NCI-H345 treated with DMSO at 0.1 percent for 48 hours (cell line): ENCODE results near the gene TRIM71.
"Not testable (repeated sequence)": the region's sequence is repeated elsewhere in the genome, so short reads cannot be mapped to it uniquely, and the experiment has no call there.

Source experiments
- DNase-seq: peaks from one replicate; lab custom pipeline; 2025; ENCODE audit not compliant: unreplicated experiment; lab: John Stamatoyannopoulos, UW

The TRIM71 gene

DNA sequence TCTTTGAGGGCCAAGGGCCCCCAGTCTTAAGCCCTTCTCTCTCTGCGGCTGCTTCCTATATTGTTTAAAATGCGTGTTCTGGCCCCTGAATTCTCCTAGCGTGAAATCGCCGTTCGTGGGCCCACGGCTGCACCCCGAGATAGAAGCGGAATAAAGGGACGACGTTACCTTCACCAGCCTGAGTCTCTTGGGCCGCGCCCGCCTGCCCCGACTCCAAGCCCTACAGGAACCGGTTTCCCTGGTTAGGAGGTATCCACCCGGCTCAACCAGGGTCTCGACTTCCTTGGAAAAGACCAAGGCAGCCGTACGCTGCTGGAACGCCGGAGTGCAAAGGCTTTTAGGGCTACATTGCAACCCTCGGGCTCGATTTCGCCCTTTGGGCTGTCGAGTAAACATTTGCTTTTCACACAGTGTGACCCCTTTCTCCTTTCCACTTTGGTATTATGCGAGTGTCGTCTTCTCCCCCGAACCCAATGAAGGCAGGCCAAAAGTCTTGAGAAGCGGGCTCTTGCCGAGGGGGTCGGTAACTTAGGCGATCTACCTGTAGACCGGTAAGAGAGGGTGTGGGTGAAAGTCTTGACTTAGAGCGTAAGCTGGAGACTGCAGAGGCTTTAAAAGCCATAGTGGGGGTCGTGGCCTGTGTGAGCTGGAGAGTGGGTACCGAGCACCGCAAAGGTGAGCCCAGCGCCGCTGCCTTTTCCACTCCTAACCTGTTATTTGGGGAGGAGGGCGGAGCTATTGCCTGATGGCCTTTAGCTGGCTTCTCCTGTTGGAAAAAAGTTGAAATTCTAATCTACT, 2.0 kb downstream of the TRIM71 start:
- DNase-seq: no peak

DNA sequence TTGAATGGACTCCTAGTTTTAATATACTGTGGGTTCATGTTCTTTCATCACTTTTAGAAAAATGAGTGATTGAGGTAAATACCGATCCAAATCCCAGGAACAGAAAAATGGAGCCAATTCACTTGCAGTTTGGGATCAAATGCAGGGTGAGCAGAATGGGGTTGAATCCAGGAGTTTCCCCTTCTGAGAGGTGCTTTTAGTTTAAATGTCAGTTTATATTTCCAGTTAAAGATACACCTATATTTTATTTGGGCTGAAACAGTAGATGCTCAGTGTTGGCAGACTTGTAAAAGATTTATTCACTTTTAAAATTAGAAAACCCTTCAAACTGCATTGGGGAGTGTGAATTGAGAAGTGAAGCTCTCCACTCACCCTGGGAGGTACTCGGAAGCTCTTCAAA, 2.6 kb downstream of the TRIM71 start:
- no peak for DNase-seq

DNA sequence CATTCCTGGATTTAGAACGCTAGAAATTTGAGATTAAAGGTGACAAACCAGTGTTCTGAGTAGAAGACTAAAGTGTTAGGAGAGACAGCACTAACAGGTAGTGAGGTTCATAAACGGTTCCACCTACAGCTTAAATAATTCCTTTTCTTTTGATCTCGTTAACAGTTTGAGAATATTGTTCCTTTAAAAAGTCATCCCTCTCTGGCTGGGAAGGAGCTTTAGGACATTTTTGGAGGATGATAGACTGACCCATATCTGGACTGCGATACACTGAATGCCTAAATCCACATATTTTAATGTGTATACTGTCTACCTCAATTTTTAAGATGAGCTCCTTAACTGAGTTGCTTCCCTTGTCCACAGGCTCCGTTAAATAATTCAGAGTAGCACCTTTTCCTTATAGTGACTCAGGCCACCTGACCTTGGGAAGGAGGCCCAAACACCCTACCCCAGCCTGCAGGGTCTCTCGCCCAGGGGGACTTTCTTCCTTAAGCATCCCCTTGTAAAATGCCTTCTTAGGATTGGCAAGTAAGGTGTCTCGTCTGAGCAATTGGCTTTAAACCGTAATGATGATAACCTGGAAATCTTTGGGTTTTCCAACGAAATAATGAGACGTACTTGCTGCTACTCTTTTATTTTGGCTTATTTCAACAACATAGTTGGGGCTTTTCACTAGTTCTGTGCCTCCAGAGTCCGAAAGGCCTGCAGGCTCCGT, 3.3 kb downstream of the TRIM71 start:
- DNase-seq: no peak

DNA sequence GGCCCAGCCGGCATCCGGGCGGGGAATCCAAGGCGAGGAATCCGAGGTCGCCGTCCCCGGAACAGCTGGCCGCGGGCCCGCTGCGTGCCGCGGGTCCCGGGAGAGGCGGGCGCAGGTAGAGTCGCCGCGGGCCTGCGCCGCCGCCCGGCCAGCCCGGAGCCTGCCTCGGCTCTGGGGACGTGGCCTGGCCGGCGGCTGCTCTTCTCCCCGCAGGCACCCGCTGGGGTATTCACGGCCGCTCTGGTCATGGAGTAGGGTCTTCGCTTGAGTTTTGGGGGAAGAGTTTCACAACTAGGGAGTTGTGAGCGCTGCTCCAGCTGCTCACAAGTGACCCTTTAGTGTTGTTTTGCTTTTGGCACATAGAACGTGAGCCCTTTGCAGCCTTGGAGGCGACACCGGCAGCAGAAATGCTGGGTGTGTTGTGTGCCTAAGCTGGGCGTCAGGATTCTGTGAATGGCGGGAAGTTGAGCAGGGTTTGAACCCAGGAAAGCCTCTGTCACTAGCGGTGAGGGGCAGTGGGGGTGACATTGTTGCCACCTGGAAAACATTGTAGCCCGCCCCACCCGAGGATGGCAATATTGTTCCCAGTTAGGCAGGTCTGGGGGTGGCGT, 4.0 kb downstream of the TRIM71 start:
- DNase-seq: no peak

DNA sequence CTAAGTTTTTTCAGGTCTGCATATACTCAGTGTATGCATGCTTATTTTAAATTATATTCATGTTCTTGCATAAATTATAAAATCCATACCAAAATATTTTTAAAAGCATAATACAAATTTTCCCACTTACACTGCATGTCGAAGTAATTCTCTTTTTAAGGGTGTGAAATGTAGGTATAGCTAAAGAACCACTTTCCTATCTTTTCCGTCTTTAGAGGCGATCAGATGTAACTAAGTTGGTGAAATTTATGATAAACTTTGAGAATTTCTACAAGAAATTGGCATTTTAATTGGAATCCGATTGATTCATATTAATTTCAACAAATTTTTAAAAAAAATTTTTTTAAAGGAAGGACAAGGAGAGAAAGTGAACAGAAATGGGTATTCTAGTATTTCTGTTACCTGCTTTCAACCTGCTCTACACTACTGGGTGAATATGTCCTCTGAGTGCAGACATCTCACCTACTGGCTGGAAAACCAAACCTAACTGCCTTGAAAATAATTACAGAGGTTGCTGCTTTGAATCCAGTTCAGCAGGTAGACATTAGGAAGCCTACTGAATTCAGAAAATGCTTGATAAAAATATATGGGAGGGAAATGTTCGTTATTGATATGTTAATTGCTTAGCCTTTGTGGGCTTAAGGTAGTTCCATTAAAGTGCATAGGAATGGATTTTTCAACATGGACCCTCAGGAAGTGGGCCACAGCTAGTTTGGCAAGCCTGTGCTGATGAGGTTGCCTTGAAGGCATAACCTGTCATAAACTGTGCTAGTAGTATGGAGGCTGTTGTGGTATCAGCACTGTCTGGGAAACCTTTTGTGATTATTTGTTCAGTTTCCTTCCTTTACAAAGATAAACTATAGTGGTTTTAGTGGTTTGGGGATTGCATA, 5.1 kb downstream of the TRIM71 start:
- no peak for DNase-seq

DNA sequence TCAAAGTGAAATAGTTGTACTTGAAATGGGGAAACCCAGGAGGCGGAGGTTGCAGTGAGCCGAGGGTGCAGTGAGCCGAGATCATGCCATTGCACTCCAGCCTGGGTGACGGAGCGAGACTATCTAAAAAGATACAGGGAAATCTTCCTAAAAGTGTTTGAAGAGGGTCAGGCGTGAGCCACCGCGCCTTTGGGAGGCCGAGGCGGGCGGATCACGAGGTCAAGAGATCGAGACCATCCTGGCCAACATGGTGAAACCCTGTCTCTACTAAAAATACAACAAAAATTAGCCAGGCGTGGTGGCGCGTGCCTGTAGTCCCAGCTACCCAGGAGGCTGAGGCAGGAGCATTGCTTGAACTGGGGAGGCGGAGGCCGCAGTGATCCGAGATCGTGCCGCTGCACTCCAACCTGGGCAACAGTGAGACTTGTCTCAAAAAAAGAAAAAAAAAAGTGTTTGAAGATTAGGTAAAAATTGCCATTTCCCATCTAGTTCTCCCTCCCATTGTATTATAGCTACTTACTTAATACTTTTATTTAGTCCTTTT, 5.9 kb downstream of the TRIM71 start:
- DNase-seq: not testable (repeated sequence)

DNA sequence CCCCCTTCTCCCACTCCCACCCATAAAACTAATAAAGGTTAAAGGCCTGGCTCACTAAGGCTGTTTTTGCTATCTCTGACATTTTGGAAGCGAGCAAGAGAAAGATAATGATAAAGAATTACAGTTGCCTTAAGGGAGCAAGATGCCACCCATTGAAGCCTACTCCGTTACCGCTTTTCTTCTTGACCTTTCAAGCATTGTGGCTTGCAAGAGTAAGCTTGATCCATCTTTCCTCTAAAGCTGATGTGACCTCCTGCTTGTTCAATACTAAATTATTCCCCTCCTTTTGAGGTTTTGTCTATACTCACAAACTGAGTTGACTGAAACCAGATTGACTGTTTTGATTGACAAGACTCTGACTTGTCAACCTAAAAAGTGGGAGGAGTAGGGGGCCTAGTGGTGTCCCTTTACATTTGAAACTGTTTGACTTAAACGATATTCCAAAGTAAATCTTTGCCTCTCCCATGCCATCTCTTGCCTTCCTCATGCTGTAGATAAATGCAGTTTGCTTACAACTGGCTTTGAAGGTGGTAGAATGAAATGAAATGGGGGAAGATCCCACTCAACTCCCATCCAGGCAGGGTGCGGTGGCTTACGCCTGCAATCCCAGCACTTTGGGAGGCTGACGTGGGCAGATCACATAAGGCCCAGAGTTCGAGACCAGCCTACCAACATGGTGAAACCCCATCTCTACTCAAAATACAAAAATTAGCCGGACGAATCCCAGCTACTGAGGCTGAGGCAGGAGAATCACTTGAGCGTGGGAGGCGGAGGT, 8.0 kb downstream of the TRIM71 start:
- no peak for DNase-seq

DNA sequence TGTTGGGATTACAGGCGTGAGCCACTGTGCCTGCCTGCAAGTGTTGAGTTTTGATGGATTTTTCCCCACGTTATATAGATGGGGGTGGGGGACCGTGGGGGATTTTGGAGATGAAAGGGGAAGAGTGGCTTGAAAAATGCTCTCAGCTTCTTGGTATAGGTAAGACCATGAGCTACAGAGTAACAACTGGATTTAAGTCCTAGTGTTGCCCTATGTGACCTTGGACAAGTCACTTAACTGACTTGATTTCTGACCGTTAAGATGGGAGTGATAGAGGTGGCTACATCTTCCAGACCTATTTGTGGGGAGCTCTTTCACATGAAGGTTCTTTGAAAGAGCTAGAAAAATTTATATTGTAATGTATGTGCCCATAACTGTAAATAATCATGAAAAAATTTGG, 13.3 kb downstream of the TRIM71 start:
- DNase-seq: no peak

DNA sequence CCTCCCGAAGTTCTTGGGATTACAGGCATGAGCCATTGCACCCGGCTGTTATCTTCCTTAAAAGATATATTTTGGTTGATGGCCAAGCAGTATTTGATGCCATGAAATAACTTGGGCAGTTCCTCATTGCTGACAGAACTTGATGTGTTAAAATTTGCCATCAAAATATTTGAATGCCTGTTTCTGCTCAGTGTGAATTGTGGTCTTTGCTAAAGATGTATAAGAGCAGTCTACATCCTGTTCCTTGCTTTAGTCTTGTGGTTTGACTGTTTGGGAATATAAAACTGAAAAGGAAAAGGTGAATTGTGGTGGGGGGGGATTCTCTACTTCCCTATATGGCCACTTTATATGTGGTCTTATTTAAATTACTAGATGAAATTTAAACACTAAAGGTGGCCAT, 14.0 kb downstream of the TRIM71 start:
- no peak for DNase-seq

DNA sequence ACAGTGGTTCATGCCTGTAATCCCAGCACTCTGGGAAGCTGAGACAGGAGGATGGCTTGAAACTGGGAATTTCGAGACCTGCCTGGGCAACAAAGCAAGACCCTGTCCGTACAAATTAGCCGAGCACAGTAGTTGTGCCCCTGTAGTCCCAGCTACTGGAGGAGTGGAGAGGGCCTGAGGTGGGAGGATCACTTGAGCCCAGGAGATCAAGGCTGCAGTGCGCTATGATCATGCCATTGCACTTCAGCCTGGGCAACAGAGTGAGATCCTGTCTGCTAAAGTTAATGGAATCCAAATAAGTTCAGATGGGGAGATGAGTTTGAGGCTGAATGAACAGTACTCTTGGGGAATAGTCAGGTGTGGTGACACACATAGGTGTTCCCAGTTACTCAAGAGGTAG, 14.4 kb downstream of the TRIM71 start:
- no peak for DNase-seq

DNA sequence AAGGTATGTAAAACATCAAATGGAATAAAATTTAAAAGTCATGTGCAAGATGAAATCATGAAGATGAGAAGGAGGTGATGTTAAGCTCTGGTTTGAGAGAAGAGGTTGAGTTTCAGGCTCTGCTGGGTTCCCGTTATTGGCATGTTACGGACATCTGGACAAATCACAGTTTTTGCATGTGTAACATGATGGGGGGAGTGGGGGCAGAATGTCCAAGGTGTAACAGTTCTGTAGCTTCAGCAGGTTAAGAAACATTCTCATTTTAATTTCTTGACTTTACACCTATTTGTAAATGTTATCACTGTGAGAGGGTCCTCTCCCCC, 17.2 kb downstream of the TRIM71 start:
- DNase-seq: no peak

DNA sequence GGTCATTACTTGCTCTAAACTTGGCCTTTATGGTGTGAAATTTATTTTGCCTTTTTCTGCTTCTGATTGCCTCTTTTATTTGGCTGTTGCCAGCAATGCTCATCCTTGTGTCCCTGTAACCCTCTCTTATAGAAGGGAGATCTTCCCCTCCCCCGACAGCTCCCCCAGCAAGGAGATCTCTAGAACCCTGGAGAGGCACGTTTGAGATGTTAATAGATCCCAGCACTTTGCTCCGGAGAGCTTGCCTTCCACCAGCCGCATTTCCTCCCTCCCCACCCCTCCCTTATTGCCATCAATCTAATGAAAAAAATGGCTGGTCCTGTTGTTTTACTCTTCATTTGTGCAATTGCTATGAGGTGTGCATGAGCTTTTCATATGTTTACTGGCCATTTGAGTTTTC, 18.2 kb downstream of the TRIM71 start:
- no peak for DNase-seq

DNA sequence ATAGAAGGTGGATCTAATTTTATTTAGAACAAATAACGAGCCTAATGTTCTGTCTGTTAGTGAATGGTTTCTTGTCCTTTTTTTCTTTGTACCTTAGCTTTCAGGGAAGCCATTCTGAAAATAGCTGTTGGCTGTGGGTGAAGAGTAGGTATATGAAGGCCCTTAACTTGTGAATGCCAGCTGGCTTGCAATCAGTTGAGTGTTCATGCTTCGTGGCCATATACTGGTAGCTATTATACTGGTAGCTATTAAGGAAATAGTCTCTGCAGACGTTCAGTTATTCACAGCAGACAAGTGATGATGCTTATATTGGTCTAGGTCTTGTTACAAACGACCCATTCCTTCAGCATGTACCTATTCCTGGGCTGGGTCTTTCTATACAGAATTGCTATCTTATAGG, 18.8 kb downstream of the TRIM71 start:
- no peak for DNase-seq

DNA sequence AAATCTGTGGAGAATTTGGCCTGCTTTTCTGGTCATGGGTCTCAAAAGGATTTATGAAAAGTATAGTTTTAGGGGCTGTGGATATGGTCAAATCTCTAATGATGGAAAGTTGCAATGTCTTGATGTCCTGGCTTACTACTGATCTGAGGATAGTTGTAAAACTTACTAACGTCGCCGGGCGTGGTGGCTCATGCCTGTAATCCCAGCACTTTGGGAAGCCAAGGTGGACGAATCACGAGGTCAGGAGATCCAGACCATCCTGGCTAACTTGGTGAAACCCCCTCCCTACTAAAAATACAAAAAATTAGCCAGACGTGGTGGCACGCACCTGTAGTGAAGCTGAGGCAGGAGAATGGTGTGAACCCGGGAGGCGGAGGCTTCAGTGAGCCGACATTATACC, 19.6 kb downstream of the TRIM71 start:
- DNase-seq: no peak

DNA sequence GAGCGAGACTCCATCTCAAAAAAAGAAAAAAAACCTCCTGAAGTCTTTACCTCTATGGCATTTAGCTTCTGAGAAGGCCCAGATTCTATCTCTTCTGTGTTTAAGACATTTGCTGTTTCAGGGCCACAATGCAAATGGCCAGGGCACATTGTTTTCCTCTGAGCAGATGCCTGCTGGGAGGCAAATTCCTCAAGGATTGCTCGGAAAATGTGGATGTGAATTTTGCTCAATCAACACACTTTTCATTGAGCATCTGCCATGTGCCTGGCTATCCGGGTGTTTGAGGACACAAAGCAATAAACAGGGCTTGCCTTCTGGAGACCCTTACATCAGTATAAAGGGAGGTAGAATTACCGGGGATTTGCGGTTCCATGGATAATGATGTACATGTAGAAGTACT, 20.0 kb downstream of the TRIM71 start:
- no peak for DNase-seq

DNA sequence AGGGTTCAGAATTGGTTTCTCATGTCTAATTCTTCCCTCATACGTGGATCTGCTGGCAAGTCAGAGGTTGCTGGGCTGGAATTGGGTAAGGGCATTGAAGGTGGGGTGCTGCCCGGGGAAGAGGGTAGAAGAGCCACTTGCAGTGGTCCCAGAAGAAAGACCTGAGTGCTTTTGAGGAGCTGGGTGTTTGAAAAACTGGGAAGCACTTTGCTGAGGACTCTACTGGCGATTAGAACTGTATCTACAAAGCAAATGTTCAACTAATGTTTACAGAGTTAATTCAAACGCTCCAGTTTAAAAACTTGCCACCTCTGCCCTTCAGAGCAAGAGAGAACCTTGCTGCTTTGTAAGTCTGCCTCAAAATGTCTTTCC, 21.9 kb downstream of the TRIM71 start:
- no peak for DNase-seq

DNA sequence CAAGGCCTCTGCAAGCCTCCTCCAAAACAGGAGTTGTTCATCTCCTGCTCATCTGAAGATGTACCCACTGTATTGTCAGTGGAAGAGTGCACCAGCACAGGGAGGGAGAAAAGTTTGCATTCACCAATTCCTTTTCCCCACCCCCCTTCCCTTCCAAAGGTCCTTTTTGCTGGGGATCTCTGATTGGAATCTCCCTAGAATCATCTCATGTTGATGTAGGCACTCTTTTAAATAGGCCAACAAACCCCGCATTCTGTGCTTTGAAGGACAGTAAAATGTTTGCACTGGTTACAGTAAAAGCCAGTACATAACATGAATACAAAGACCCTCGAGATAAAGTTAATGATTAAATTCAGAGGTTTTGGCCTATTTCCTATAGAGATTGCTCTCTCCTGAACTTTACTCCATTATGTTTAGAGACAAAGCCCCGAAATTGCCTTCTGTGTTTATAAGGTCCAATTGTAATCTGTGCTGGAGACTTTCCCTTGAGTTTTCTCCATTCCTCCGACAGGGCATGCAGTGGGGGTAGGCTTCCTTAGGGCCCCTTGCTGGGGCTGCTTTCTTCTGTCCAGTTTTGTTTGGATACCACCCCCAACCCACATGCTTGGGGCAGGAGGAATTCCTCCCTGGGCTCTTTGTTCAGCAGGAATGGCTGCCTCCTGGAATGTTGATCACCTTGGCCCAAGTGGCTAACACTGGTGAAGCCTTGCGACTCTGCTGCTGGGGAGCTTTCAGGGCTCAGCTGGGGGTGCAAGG, 22.5 kb downstream of the TRIM71 start:
- DNase-seq: no peak

DNA sequence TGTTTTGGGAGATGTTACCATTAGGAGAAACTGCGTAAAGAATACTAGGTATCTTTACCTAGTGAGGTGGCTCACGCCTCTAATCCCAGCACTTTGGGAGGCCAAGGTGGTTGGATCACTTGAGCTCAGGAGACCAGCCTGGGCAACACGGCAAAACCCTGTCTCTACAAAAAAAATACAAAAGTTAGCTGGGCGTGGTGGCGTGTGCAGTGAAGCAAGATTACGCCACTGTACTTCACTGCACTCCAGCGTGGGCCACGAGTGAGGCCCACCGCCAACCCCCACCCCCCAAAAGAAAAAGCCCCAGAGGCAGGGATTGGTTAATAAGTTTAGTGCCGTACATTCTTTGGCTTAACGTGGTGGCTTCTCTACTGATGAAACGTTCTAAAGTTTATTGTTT, 23.5 kb downstream of the TRIM71 start:
- no peak for DNase-seq

DNA sequence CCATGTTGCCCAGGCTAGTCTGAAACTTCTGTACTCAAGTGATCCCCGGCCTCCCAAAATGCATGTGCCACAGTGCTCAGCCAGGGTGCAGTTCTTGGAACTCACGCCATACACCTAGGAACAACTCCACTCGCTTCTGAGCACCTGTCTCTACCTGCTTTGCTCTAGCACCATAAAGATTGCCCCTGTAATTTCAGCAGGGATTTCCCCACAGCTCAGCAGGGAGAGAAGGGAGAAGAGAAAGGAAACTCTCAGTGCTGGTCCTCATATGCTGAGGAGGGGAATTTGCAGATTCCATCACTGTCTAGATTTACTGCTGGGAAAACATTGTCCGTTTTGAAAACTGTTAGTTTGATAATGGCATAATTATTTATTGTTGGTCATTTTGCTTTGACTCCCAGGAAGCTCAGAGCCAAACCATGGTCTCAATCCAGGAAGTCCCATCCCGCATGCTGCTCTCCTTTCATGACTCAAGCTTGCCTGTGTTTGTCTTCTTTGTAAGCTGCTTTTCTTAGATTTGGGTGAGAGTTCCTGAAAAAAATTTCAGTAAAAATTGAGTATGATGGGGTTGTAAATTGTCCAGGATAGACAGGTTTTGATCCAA, 24.2 kb downstream of the TRIM71 start:
- DNase-seq: no peak
